Activated B cell treated with CpG ODN at 0.5 μM for 24 hours (primary cell): Measurements from ENCODE around the gene LANCL3. TPM values are rescaled to one million over a fixed set of nuclear protein-coding genes. Genes with fewer than 3 reads are reported as not detected.

Experiments used
- ATAC-seq: fragments of 200-7000 bp; cut with Tn5 transposase; one replicate; pipeline ENCODE4 v1.10.0; 2021; ENCODE audit warnings: low read depth, mild to moderate bottlenecking, moderate library complexity
- CTCF ChIA-PET: fragments of 350-600 bp; sonication (Branson Sonifier 250); formaldehyde crosslinking; loops from one replicate; lab custom pipeline; 2021; ENCODE audit warnings: antibody characterized with exemption; lab: Charles Lee
- POLR2A ChIA-PET: fragments of 350-600 bp; sonication (Branson Sonifier 250); formaldehyde crosslinking; loops from one replicate; lab custom pipeline; 2021; ENCODE audit warnings: antibody characterized with exemption; lab: Charles Lee
- DNase-seq: peaks from one replicate; pipeline ENCODE4 v3.0.0; 2022
- H3K27ac Mint-ChIP-seq: one replicate; pipeline ENCODE4 v1.8.0; 2020; ENCODE audit warnings: mixed read lengths
- H3K27me3 Mint-ChIP-seq: one replicate; pipeline ENCODE4 v1.8.0; 2021; ENCODE audit warnings: mixed read lengths
- H3K36me3 Mint-ChIP-seq: one replicate; pipeline ENCODE4 v1.8.0; 2021; ENCODE audit warnings: low read depth, mixed read lengths
- H3K4me1 Mint-ChIP-seq: one replicate; pipeline ENCODE4 v1.8.0; 2021; ENCODE audit warnings: mixed read lengths
- H3K4me3 Mint-ChIP-seq: one replicate; pipeline ENCODE4 v1.8.0; 2020; ENCODE audit warnings: mild to moderate bottlenecking, mixed read lengths
- H3K9me3 Mint-ChIP-seq: one replicate; pipeline ENCODE4 v1.8.0; 2020; ENCODE audit warnings: mixed read lengths
- CTCF ChIP-seq: fragments of 200-600 bp; IDR thresholded peaks from one replicate; pipeline ENCODE4 v1.8.0; 2022; ENCODE audit warnings: antibody characterized with exemption, mild to moderate bottlenecking
- intact Hi-C: fragments of 100-400 bp; cut with micrococcal nuclease; formaldehyde crosslinking; loops from one replicate; pipeline ENCODE4 v1.15.1; 2024
- total RNA-seq: library from RNA; stranded (reverse); gene quantifications from 2 replicates; pipeline ENCODE4 v1.2.3, GENCODE V29; 2022

LANCL3 gene
- total RNA-seq, 1 donor from 2014 or later: 0.09 TPM

- intact Hi-C loops: no loop called here
- Mint-ChIP-seq H3K27me3 (no peaks in the 10 kb centered on the region), H3K4me1 (no peaks in the 10 kb centered on the region), H3K9me3 (no peaks in the 10 kb centered on the region), H3K27ac (no peak overlapping the region), H3K4me3 (no peak overlapping the region), H3K36me3 (no peaks in the 10 kb centered on the region)
- POLR2A ChIA-PET: no interaction called here
- TF ChIP-seq CTCF: no peak
- CTCF ChIA-PET: no interaction called here
- no peak for DNase-seq
- no peak for ATAC-seq
These were observed 105.8 kb downstream of the LANCL3 start for GRCh38 chrX:37677243-37677642.

GRCh38 chrX:37677765-37678164 is 106.3 kb downstream of the LANCL3 start:
- ChIA-PET POLR2A (no interaction called here), CTCF (no interaction called here)
- H3K36me3 Mint-ChIP-seq: no peaks in the 10 kb centered on the region
- H3K27ac Mint-ChIP-seq: no peak overlapping the region
- no peaks in the 10 kb centered on the region for H3K9me3 Mint-ChIP-seq
- no peak overlapping the region for H3K4me3 Mint-ChIP-seq
- ATAC-seq (no peak), DNase-seq (no peak)
- H3K27me3 Mint-ChIP-seq: no peaks in the 10 kb centered on the region
- H3K4me1 Mint-ChIP-seq: no peaks in the 10 kb centered on the region
- intact Hi-C loops: no loop called here
- no peak for TF ChIP-seq CTCF

- Mint-ChIP-seq H3K4me3 (no peak overlapping the region), H3K4me1 (no peaks in the 10 kb centered on the region), H3K27ac (no peak overlapping the region), H3K36me3 (no peaks in the 10 kb centered on the region), H3K27me3 (no peaks in the 10 kb centered on the region), H3K9me3 (no peaks in the 10 kb centered on the region)
- TF ChIP-seq CTCF: no peak
- ATAC-seq (no peak), DNase-seq (no peak)
- POLR2A ChIA-PET: no interaction called here
- intact Hi-C loops: no loop called here
- CTCF ChIA-PET: no interaction called here
These were observed 107.1 kb downstream of the LANCL3 start for GRCh38 chrX:37678574-37678973.

- CTCF ChIA-PET: no interaction called here
- intact Hi-C loops: no loop called here
- POLR2A ChIA-PET: no interaction called here
- Mint-ChIP-seq H3K4me1 (no peaks in the 10 kb centered on the region), H3K4me3 (no peak overlapping the region), H3K27ac (no peak overlapping the region), H3K36me3 (no peaks in the 10 kb centered on the region), H3K9me3 (no peaks in the 10 kb centered on the region), H3K27me3 (no peaks in the 10 kb centered on the region)
- ATAC-seq (no peak), DNase-seq (no peak)
- TF ChIP-seq CTCF: no peak
These were observed 107.8 kb downstream of the LANCL3 start for GRCh38 chrX:37679230-37679629.

- ChIA-PET CTCF (no interaction called here), POLR2A (no interaction called here)
- no peak for TF ChIP-seq CTCF
- H3K4me3 Mint-ChIP-seq: no peak overlapping the region
- no peaks in the 10 kb centered on the region for H3K9me3 Mint-ChIP-seq
- ATAC-seq: no peak
- H3K27ac Mint-ChIP-seq: no peak overlapping the region
- intact Hi-C loops: loop anchor here (10.0 kb wide), 1 partner anchor 165 kb away; the partner anchor contains the start of gene DYNLT3
- no peaks in the 10 kb centered on the region for H3K36me3 Mint-ChIP-seq
- H3K4me1 Mint-ChIP-seq: no peaks in the 10 kb centered on the region
- no peaks in the 10 kb centered on the region for H3K27me3 Mint-ChIP-seq
- DNase-seq: no peak
These were observed 108.4 kb downstream of the LANCL3 start for GRCh38 chrX:37679888-37680287.
